ENCODE data around the gene PEX1.

DNA sequence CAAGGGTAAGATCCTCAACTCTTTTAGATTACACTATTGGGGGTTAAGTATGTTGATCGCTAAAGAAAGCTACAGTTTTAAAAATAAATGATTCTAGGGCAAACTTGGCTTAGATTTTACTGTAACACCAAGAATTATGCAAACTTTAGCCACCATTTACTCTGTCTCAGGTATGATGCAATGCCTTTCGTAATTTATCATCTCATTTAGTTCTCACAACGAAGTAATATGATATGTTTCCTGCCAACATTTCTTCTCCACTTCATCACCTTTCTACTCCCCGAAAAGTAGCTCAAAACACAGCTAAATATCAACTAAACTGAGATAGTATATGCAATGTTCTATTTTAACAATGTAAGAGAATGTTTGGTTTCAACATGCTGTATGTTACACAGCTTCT, 40.8 kb upstream of the PEX1 start:
- TF ChIP-seq CTCF (IDR thresholded peaks at IDR 0.05; ENCODE audit: borderline replicate concordance, extremely low read depth, low read length, poor library complexity, severe bottlenecking) (no peak), EZH2 (IDR thresholded peaks at IDR 0.05; ENCODE audit: borderline replicate concordance, low read depth, low read length, severe bottlenecking) (no peak)

Measured in DND-41 (cell line).